RWPE1 (cell line): ENCODE data around the gene HEATR5A.
"Not testable (repeated sequence)": the region's sequence is repeated elsewhere in the genome, so short reads cannot be mapped to it uniquely, and the experiment has no call there.

Source experiments
- CTCF ChIA-PET: fragments of 350-600 bp; sonication (Branson Sonifier 250); formaldehyde crosslinking; extraction: SDS; loops from one replicate; lab custom pipeline; 2021; lab: Yijun Ruan, JAX
- POLR2A ChIA-PET: fragments of 400-600 bp; formaldehyde crosslinking; extraction: SDS; loops from one replicate; lab custom pipeline; 2020; ENCODE audit warnings: antibody characterized with exemption; ENCODE audit not compliant: low non-redundant PET; lab: Yijun Ruan, JAX
- DNase-seq: peaks from one replicate; pipeline ENCODE4 v3.0.0; 2012; ENCODE audit warnings: low spot score
- H3K27ac ChIP-seq: fragments of 450-650 bp; 2 replicates; pipeline ENCODE4 v1.5.1; 2017
- CTCF ChIP-seq: fragments of 450-650 bp; conservative IDR thresholded peaks from 2 replicates; pipeline ENCODE4 v1.5.1; 2017; ENCODE audit warnings: low read depth, mild to moderate bottlenecking

Gene HEATR5A

GRCh38 chr14:31277085-31277484, 143.3 kb downstream of the HEATR5A start:
- no peak overlapping the region for H3K27ac ChIP-seq
- no peak for TF ChIP-seq CTCF
- CTCF ChIA-PET, result no interaction called here
- no peak for DNase-seq
- POLR2A ChIA-PET, result no interaction called here

GRCh38 chr14:31276417-31276816, 143.9 kb downstream of the HEATR5A start:
- H3K27ac ChIP-seq, CTCF ChIA-PET, DNase-seq, POLR2A ChIA-PET: not testable (repeated sequence)

GRCh38 chr14:31275731-31276130, 144.6 kb downstream of the HEATR5A start:
- ChIA-PET CTCF (interaction anchor here (1.0 kb wide), 1 partner anchor 68 kb away, joined by 4 read pairs; the partner anchor contains the start of gene HECTD1), POLR2A (no interaction called here)
- DNase-seq, result no peak
- no peak overlapping the region for H3K27ac ChIP-seq
- TF ChIP-seq CTCF, result no peak

GRCh38 chr14:31271648-31272047, 148.7 kb downstream of the HEATR5A start:
- POLR2A ChIA-PET, result no interaction called here
- CTCF ChIA-PET, result interaction anchor here (1.1 kb wide), 1 partner anchor 64 kb away, joined by 3 read pairs; the partner anchor contains the start of gene HECTD1

GRCh38 chr14:31270196-31270772, 150.1 kb downstream of the HEATR5A start:
- ChIA-PET POLR2A (no interaction called here), CTCF (interaction anchor here (0.7 kb wide), 1 partner anchor 46 kb away, joined by 9 read pairs; no protein-coding TSS in a partner anchor)
- no peak overlapping the region for H3K27ac ChIP-seq
- DNase-seq, result no peak
- TF ChIP-seq CTCF, result no peak; the same call in 1 of the 2 replicates

More at GRCh38 chr14:31271648-31272047, 148.7 kb downstream of the HEATR5A start:
- H3K27ac ChIP-seq, result no peak overlapping the region
- DNase-seq, result no peak
- TF ChIP-seq CTCF, result no peak

GRCh38 chr14:31269634-31270195, 150.6 kb downstream of the HEATR5A start:
- no peak overlapping the region for H3K27ac ChIP-seq
- TF ChIP-seq CTCF, result no peak
- no peak for DNase-seq
- POLR2A ChIA-PET, result no interaction called here
- CTCF ChIA-PET, result interaction anchor here (0.7 kb wide), 1 partner anchor 46 kb away, joined by 9 read pairs; no protein-coding TSS in a partner anchor

GRCh38 chr14:31268216-31268615, 152.1 kb downstream of the HEATR5A start:
- CTCF ChIA-PET, result no interaction called here
- DNase-seq, result no peak
- POLR2A ChIA-PET, result no interaction called here
- H3K27ac ChIP-seq, result no peak overlapping the region
- TF ChIP-seq CTCF, result no peak
